Endothelial cell of umbilical vein (primary cell): Measurements from ENCODE around the gene TES.

Experiments used
- CTCF ChIP-seq, 2 donors: IDR thresholded peaks; 1 replicate in 1 of 2; 2 replicates in 1 of 2; pipeline ENCODE4 v1.5.1; 2011; ENCODE audit warnings: low read length in 2 of 2, mild to moderate bottlenecking in 2 of 2, moderate library complexity in 2 of 2, control low read depth in 1 of 2, inconsistent platforms in 1 of 2, low read depth in 1 of 2; ENCODE audit not compliant: insufficient read depth in 1 of 2; ENCODE audit errors: extremely low read depth in 1 of 2
- EZH2 ChIP-seq: IDR thresholded peaks from 2 replicates; pipeline ENCODE4 v1.6.1; 2012; ENCODE audit warnings: borderline replicate concordance, low read depth, mild to moderate bottlenecking, moderate library complexity, low read length, inconsistent platforms; ENCODE audit not compliant: severe bottlenecking
- MAX ChIP-seq: IDR thresholded peaks from 2 replicates; pipeline ENCODE4 v1.6.1; 2011; ENCODE audit not compliant: insufficient read depth, insufficient read length
- MYC ChIP-seq: IDR thresholded peaks from one replicate; pipeline ENCODE4 v1.6.1; 2011; ENCODE audit warnings: mild to moderate bottlenecking, low read depth, low read length
- POLR2A ChIP-seq: IDR thresholded peaks from 2 replicates; pipeline ENCODE4 v1.6.1; 2012; ENCODE audit warnings: low read depth, mild to moderate bottlenecking, control low read depth, low read length
- POLR2AphosphoS5 ChIP-seq: IDR thresholded peaks from 2 replicates; pipeline ENCODE4 v1.6.1; 2012; ENCODE audit warnings: low read depth, mild to moderate bottlenecking, control low read depth, low read length, moderate library complexity; ENCODE audit not compliant: insufficient read depth

GRCh38 chr7:116229366-116229765 lies 19.0 kb downstream of the TES start:
- TF ChIP-seq CTCF (IDR thresholded peaks at IDR 0.05; ENCODE audit: extremely low read depth in 1 of 2, insufficient read depth in 1 of 2, low read depth in 1 of 2, low read length in 2 of 2) (no peak), MAX (no peak), EZH2 (no peak), POLR2AphosphoS5 (no peak), POLR2A (no peak), MYC (no peak)
